ENCODE measurements around the gene TEAD4. TPM values are rescaled to one million over a fixed set of nuclear protein-coding genes. Genes with fewer than 3 reads are reported as not detected.
"Not testable (repeated sequence)": the region's sequence is repeated elsewhere in the genome, so short reads cannot be mapped to it uniquely, and the experiment has no call there.

TEAD4 gene
- polyA plus RNA-seq, 1 donor = 99.9 TPM

GRCh38 chr12:3047961-3048360 is 88.8 kb downstream of the TEAD4 start:
- no peak for DNase-seq (ENCODE audit: low read depth)

- DNase-seq (ENCODE audit: low read depth) = no peak
These were observed 89.3 kb downstream of the TEAD4 start for GRCh38 chr12:3048540-3048939.

DNA sequence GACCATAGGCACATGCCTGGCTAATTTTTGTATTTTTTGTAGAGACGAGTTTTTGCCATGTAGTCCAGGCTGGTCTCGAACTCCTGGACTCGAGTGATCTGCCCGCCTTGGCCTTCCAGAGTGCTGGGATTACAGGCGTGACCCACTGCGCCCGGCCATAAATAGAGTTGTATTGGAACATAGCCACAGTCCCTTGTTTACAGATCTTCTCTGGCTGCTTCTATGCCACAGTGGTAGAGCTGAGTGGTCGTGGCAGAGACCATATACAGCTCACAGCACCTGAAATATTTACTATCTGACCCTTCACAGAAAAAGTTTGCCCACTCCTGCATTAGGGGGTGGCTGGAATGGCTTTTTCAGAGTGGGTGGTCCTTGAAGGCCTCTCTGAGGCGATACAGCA is 90.0 kb downstream of the TEAD4 start:
- DNase-seq (ENCODE audit: low read depth) = no peak

DNA sequence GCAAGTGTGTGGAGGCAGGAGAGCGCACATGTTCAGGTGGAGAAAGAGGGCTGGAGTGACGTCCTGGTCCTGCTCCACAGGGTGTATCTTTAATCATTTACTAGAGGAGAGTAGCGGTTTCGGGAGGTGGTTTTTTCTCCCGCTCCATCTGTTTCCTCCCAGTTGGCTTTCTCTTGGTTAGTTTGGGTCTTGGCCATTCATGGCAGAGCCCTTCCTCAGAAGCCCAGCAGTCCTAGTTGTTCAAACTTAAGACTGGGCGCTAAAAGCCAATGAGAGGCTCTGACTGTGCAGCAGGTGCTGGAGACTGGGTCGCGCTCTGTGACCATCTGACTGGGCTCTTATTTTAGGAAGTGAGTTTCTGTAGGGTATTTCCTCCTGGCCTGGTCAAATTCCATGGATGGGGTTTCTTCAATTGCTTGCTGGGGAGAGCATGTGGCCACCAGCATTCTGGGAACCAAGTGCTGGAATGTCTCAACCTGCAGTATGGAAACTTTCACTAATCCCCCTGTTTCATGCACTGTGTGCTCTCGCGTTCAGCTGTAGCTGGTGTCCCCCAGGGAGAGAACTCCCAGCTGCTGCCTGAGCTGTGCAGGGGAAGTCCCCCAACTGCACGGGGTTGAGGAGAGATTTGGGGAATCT is 90.5 kb downstream of the TEAD4 start:
- no peak for DNase-seq (ENCODE audit: low read depth)

- DNase-seq (ENCODE audit: low read depth) = no peak
These were observed 95.2 kb downstream of the TEAD4 start for GRCh38 chr12:3054374-3054773.

- DNase-seq (ENCODE audit: low read depth) = peak; percentile 25
These were observed 96.0 kb downstream of the TEAD4 start for GRCh38 chr12:3055026-3055703.

DNA sequence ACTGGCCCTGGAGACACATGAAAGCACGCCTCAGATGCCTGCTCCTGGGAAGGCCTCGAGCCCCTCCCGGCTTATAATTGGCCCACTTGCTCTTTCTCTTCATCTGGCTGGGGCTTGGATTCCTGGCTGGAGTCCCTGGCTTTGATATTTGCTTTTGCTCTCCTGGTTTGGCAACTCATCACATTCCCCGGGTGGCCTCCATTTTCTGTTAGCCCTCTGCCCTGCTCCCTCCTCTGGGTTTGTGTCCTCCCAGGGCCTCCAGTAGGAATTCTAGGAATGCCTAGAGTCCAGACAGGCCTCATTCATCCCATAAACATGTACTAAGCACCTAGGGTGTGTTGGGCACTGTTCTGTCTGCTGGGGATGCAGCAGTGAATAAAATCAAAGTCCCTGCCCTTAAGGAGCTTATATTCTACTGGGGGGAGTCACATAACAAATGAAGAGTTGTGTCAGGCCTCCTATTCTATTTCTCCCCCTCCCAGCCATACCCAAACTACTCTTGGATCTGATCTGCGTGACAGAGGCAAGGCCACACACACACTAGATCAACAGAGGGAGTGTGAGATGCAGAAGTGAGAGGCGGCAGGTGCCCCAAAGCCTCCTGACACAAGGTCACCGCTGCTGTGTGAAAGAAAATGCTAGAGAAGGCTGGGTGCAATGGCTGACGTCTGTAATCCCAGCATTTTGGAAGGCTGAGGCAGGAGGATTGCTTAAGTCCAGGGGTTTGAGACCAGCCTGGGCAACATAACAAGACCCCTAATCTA is 96.7 kb downstream of the TEAD4 start:
- DNase-seq (ENCODE audit: low read depth) = no peak

- no peak for DNase-seq (ENCODE audit: low read depth)
These were observed 101.9 kb downstream of the TEAD4 start for GRCh38 chr12:3061059-3061458.

DNA sequence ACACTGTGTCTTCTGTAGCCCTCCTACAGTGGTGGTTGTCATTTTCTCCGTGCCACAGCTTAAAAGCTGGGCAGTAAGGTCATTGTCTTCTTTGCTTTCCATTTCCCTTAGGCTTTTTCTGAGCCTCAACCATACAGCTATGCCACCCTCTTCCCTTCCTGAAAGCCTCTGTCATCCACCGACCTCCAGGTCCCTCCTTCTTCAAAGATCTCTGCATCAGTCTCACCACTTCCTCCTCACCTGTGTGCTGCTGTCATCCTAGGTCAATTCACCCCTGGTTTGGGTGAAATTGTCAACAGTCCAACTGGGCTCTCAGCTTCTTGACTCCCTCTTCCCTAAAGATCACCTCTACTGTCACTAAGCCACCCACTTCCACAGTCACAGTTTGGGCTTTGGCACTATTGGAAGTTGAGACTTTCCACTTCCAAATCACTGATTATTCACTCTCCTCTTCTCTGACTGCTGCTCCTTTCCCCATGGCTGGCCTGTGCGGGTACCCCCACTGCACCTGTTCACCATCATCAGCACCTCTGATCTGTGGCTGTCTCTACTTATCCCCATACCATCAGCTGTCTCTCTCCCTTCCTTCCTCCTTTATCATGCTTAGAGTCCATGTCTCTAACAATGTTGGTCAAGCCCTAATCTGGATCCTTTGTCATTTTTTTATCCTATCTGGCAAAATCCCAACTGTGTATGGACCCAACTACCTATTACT is 102.5 kb downstream of the TEAD4 start:
- no peak for DNase-seq (ENCODE audit: low read depth)

DNA sequence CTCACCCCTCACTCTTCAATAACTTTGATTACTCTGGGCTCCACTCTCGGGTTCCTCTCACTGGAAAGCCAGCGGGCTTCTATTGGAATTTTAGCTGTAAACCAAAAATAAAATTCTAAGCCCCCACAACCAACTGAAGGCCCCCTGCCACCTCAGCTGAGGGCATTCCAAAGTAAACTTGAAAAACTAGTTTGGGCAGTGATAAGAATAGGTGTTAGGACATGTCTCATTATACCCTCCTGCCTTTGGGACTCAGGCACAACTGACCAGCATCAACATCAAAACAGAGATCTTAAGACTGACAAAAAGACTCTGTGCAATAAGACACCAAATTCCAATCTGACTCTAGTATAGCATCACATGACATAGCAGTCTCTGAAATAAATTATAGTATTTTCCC is 106.1 kb downstream of the TEAD4 start:
- no peak for DNase-seq (ENCODE audit: low read depth)

DNA sequence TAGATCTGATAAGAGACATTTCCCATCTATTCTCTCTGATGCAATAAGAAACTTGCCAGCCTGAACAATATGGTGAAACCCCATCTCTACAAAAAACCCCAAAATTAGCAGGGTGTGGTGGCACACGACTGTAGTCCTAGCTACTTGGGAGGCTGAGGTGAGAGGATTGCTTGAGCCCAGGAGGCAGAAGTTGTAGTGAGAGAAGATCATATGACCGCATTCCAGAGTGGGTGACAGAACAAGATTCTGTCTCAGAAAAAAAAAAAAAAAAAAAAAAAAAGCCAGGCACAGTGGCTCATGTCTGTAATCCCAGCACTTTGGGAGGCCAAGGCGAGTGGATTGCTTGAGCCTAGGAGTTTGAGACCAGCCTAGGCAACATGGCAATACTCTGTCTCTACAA is 106.6 kb downstream of the TEAD4 start:
- DNase-seq (ENCODE audit: low read depth) = not testable (repeated sequence)

GRCh38 chr12:3069714-3070113 is 110.5 kb downstream of the TEAD4 start:
- DNase-seq (ENCODE audit: low read depth) = no peak

DNA sequence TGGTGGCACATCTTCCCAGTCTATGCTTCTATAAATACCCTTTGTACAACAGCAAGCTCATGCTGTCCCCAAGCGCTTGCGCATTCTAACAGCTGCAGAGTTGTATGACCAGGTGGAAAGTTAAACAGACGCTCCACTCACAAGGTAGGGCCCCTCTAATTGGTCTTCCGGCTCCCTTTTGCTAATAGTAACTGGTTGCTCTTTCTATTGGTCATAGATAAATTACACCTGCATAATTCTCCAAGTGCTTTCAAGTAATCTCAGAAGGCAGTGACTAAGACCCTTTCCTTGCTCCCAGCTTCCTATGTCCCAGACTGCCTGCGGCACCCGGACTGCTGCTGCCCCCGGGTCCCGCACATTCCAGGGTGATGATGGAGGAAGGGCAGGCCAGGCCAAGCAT is 111.9 kb downstream of the TEAD4 start:
- DNase-seq (ENCODE audit: low read depth) = no peak

DNA sequence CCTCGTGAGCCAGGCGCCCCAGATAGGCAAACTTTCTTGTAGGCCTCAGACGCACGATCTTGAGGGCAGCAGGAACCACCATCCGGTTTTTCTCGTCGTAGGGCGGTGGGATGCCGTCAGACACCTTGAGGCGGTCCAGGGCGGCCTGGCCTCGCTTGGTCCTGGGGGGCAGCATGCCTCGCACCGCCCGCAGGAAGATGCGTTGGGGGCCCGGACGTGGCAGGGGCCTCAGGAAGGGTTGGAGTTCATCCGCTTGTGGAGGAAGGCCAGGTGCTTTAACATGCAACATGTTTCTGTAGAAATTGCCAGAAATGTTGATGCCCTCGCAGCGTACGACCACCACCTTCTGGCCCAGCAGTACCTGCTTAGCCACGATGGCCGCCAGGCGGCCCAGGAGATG is 112.5 kb downstream of the TEAD4 start:
- no peak for DNase-seq (ENCODE audit: low read depth)

DNA sequence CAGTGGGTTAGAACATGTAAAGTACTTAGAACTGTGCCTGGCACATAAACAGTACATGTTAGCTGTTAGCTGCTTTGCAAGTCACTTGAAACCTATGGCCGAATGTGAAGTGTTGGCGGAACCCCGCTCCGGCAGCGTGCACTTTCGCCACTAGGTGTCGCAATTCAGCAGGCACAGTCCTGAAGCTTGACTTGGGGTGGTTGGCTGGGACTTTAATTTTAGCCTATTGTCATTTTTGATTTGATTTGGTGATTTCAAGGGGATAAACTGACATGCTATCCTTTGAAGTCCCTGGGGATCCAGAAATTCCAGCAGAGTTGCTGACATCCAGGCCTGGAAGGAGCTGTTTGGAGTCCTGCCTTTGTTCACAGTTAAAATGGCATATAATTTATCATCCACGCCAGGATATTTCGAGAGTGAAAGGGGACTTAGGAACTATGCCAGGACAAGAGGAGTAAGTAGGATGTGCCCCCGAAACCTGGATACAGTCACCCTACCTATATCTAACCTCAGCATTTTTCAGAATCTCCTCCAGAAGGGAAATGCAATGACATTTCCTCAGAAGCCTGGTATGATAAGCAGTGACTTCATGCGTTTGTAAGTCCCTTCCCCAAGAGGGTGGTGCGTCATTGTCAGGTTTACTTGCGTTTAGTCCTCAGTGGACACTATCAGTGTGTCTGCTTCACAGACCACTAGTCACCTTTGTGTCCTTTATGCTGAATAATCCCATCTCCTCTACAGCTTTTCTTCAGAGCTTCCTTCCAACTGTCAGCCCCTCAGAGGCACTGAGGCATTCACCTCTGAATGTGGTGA is 114.4 kb downstream of the TEAD4 start:
- DNase-seq (ENCODE audit: low read depth) = peak; percentile 72

DNA sequence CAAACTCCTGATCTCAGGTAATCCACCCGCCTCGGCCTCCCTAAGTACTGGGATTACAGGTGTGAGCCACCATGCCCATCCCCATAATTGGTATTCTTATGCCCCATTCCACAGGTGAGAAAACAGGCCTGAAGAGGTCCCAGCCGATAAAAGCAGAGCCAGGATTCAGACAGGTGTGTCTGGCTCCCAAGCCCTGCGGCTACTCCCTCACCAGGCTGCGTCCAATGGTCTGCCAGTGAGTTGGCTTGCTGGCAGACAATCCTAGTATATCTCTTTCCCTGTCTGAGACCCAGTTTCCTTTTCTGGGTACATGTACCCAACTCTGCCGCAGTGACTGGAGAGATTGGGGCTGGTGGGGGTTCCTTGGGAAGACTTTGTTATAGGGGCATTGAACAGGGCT is 116.1 kb downstream of the TEAD4 start:
- DNase-seq (ENCODE audit: low read depth) = no peak

GRCh38 chr12:3076730-3077571 is 117.8 kb downstream of the TEAD4 start, which contains the start of gene TSPAN9:
TSPAN9 (plus strand) TSS chr12:3077379; CDS start chr12:3201194, 123,815 bp downstream.
- no peak for DNase-seq (ENCODE audit: low read depth)

DNA sequence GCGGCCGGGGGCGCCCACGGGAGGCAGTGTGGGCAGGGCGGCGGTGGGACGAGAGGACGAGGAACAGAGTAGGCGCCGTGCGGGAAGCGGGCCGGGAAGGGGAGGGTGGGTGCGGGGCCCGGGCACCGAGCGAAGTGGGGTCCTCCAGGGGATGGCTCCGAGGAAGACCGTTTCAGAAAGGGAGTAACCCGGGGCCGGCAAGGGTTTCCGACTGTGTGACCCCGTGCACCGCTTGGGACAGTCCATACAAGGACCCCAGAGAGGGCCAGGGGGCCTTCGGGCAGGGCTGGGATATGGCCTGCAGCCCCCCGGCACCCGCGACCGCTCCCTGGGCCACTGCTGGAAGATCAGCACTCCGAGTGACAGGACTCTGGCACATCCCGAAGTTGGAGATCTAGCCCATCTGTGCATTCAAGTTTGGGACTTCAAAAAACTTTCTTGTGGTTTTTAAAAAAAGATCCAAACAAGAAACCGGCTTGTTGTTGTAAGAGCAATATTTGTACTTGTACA is 118.4 kb downstream of the TEAD4 start:
- no peak for DNase-seq (ENCODE audit: low read depth)

- DNase-seq (ENCODE audit: low read depth) = no peak
These were observed 119.1 kb downstream of the TEAD4 start for GRCh38 chr12:3078086-3078820.
